ENCODE measurements around the gene TCF4. TPM values are rescaled to one million over a fixed set of nuclear protein-coding genes. Genes with fewer than 3 reads are reported as not detected.

The TCF4 gene
- total and polyA plus RNA-seq, 2 experiments from 2014 or later = 77.7 to 89.2 TPM

DNA sequence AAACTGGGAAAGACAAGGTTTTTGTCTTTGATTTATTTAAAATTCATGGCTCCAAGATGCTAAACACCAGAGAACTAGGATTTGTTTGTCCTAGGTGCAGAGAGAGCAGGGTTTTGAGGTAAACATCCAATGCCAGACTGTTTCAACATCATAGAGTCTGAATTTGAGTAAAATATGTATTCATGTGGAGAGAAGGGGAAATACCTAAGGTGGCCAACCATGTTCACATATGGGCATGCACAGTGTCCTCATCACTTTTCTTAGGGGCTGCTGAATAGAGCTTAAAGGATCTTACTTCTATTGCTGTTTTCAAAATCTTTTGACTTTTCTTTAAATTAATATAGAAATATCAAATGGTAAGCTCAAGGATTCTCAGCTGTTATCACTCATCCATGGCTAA is 341.7 kb downstream of the TCF4 start:
- H4K20me1 ChIP-seq (replicated peaks; ENCODE audit: insufficient read depth) = no peaks in the 10 kb centered on the region
- no peak overlapping the region for H3K27ac Mint-ChIP-seq
- H3K4me1 ChIP-seq (ENCODE audit: insufficient read depth) = peaks cover 8% of the 10 kb centered on the region
- H3K36me3 Mint-ChIP-seq (ENCODE audit: low read depth) = peaks cover 4% of the 10 kb centered on the region; the same call in 2 of the 3 replicates
- H3K27me3 ChIP-seq (ENCODE audit: insufficient read depth) = no peaks in the 10 kb centered on the region
- no peak overlapping the region for H2AFZ ChIP-seq
- H3F3A ChIP-seq (replicated peaks; ENCODE audit: low read depth) = no peaks in the 10 kb centered on the region
- DNase-seq (ENCODE audit: low spot score) = no peak
- ATAC-seq = no peak
- H3K9me3 Mint-ChIP-seq = no peaks in the 10 kb centered on the region
- no peak overlapping the region for H3K4me3 Mint-ChIP-seq
- peaks cover 4% of the 10 kb centered on the region for H3K27me3 Mint-ChIP-seq (ENCODE audit: insufficient read depth, low read depth, poor library complexity)
- H3K9me2 ChIP-seq (ENCODE audit: insufficient read depth) = no peaks in the 10 kb centered on the region
- no peaks in the 10 kb centered on the region for H3K36me3 ChIP-seq (ENCODE audit: insufficient read depth)
- TF ChIP-seq EZH2 (IDR thresholded peaks at IDR 0.05; ENCODE audit: low read depth, unreplicated experiment) (no peak), EZH2phosphoT487 (IDR thresholded peaks at IDR 0.05; ENCODE audit: unreplicated experiment) (no peak), NANOG (IDR thresholded peaks at IDR 0.05; ENCODE audit: borderline replicate concordance) (no peak), ZNF114 (CRISPR knock-in tag; IDR thresholded peaks at IDR 0.05) (no peak), STAT1 (IDR thresholded peaks at IDR 0.05; ENCODE audit: unreplicated experiment) (no peak), POLR2AphosphoS5 (IDR thresholded peaks at IDR 0.05; ENCODE audit: low read depth) (no peak), JUNB (IDR thresholded peaks at IDR 0.05; ENCODE audit: unreplicated experiment) (no peak), ZNF331 (CRISPR knock-in tag; IDR thresholded peaks at IDR 0.05; ENCODE audit: low read depth) (no peak), CREB1 (CRISPR knock-in tag; IDR thresholded peaks at IDR 0.05; ENCODE audit: low read depth) (no peak)
- TF ChIP-seq, protein P1, sequence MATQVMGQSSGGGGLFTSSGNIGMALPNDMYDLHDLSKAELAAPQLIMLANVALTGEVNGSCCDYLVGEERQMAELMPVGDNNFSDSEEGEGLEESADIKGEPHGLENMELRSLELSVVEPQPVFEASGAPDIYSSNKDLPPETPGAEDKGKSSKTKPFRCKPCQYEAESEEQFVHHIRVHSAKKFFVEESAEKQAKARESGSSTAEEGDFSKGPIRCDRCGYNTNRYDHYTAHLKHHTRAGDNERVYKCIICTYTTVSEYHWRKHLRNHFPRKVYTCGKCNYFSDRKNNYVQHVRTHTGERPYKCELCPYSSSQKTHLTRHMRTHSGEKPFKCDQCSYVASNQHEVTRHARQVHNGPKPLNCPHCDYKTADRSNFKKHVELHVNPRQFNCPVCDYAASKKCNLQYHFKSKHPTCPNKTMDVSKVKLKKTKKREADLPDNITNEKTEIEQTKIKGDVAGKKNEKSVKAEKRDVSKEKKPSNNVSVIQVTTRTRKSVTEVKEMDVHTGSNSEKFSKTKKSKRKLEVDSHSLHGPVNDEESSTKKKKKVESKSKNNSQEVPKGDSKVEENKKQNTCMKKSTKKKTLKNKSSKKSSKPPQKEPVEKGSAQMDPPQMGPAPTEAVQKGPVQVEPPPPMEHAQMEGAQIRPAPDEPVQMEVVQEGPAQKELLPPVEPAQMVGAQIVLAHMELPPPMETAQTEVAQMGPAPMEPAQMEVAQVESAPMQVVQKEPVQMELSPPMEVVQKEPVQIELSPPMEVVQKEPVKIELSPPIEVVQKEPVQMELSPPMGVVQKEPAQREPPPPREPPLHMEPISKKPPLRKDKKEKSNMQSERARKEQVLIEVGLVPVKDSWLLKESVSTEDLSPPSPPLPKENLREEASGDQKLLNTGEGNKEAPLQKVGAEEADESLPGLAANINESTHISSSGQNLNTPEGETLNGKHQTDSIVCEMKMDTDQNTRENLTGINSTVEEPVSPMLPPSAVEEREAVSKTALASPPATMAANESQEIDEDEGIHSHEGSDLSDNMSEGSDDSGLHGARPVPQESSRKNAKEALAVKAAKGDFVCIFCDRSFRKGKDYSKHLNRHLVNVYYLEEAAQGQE (IDR thresholded peaks at IDR 0.05; ENCODE audit: unreplicated experiment) = no peak
- TF ChIP-seq, protein P2, sequence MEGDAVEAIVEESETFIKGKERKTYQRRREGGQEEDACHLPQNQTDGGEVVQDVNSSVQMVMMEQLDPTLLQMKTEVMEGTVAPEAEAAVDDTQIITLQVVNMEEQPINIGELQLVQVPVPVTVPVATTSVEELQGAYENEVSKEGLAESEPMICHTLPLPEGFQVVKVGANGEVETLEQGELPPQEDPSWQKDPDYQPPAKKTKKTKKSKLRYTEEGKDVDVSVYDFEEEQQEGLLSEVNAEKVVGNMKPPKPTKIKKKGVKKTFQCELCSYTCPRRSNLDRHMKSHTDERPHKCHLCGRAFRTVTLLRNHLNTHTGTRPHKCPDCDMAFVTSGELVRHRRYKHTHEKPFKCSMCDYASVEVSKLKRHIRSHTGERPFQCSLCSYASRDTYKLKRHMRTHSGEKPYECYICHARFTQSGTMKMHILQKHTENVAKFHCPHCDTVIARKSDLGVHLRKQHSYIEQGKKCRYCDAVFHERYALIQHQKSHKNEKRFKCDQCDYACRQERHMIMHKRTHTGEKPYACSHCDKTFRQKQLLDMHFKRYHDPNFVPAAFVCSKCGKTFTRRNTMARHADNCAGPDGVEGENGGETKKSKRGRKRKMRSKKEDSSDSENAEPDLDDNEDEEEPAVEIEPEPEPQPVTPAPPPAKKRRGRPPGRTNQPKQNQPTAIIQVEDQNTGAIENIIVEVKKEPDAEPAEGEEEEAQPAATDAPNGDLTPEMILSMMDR (conservative IDR thresholded peaks at IDR 0.05; ENCODE audit: low read depth in 2 of 2) = no peak
- TF ChIP-seq, protein P3, sequence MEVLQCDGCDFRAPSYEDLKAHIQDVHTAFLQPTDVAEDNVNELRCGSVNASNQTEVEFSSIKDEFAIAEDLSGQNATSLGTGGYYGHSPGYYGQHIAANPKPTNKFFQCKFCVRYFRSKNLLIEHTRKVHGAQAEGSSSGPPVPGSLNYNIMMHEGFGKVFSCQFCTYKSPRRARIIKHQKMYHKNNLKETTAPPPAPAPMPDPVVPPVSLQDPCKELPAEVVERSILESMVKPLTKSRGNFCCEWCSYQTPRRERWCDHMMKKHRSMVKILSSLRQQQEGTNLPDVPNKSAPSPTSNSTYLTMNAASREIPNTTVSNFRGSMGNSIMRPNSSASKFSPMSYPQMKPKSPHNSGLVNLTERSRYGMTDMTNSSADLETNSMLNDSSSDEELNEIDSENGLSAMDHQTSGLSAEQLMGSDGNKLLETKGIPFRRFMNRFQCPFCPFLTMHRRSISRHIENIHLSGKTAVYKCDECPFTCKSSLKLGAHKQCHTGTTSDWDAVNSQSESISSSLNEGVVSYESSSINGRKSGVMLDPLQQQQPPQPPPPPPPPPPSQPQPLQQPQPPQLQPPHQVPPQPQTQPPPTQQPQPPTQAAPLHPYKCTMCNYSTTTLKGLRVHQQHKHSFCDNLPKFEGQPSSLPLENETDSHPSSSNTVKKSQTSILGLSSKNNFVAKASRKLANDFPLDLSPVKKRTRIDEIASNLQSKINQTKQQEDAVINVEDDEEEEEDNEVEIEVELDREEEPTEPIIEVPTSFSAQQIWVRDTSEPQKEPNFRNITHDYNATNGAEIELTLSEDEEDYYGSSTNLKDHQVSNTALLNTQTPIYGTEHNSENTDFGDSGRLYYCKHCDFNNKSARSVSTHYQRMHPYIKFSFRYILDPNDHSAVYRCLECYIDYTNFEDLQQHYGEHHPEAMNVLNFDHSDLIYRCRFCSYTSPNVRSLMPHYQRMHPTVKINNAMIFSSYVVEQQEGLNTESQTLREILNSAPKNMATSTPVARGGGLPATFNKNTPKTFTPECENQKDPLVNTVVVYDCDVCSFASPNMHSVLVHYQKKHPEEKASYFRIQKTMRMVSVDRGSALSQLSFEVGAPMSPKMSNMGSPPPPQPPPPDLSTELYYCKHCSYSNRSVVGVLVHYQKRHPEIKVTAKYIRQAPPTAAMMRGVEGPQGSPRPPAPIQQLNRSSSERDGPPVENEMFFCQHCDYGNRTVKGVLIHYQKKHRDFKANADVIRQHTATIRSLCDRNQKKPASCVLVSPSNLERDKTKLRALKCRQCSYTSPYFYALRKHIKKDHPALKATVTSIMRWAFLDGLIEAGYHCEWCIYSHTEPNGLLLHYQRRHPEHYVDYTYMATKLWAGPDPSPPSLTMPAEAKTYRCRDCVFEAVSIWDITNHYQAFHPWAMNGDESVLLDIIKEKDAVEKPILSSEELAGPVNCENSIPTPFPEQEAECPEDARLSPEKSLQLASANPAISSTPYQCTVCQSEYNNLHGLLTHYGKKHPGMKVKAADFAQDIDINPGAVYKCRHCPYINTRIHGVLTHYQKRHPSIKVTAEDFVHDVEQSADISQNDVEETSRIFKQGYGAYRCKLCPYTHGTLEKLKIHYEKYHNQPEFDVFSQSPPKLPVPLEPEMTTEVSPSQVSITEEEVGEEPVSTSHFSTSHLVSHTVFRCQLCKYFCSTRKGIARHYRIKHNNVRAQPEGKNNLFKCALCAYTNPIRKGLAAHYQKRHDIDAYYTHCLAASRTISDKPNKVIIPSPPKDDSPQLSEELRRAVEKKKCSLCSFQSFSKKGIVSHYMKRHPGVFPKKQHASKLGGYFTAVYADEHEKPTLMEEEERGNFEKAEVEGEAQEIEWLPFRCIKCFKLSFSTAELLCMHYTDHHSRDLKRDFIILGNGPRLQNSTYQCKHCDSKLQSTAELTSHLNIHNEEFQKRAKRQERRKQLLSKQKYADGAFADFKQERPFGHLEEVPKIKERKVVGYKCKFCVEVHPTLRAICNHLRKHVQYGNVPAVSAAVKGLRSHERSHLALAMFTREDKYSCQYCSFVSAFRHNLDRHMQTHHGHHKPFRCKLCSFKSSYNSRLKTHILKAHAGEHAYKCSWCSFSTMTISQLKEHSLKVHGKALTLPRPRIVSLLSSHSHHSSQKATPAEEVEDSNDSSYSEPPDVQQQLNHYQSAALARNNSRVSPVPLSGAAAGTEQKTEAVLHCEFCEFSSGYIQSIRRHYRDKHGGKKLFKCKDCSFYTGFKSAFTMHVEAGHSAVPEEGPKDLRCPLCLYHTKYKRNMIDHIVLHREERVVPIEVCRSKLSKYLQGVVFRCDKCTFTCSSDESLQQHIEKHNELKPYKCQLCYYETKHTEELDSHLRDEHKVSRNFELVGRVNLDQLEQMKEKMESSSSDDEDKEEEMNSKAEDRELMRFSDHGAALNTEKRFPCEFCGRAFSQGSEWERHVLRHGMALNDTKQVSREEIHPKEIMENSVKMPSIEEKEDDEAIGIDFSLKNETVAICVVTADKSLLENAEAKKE (CRISPR knock-in tag; IDR thresholded peaks at IDR 0.05) = no peak
- no peaks in the 10 kb centered on the region for H3K79me2 ChIP-seq (replicated peaks; ENCODE audit: insufficient read depth)
- H3K4me2 ChIP-seq = no peak overlapping the region
- H3K4me3 ChIP-seq = no peak overlapping the region
- no peak overlapping the region for H3K27ac ChIP-seq (ENCODE audit: low read depth)
- peaks cover 15% of the 10 kb centered on the region for H3K4me1 Mint-ChIP-seq

All from GM23338 (cell line).